ENCODE data around the gene OPA1. TPM values are rescaled to one million over a fixed set of nuclear protein-coding genes. Genes with fewer than 3 reads are reported as not detected.

The OPA1 gene
- total and polyA plus RNA-seq, 2 of the 13 experiments (the other 11 are each of a cell fraction or from before 2014, with no cell fraction given) = 26.7 to 78.5 TPM

DNA sequence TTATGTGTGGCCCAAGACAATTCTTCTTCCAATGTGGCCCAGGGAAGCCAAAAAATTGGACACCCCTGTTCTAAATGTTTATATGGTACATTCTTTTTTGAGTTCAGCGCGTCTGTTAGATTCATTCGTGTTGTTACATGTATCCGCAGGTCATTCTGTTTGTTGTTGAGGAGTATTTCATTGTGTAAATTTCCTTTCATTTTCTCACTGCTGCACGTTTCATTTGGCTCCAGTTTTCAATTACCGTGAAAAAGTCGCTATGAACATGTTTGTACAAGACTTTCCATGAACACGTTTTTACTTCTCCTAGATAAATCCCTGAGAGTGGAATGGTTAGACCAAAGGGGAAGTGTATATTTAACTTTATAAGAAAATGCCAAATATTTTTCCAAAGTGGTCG, 7.5 kb upstream of the OPA1 start (continued):
- TF ChIP-seq, protein P1, sequence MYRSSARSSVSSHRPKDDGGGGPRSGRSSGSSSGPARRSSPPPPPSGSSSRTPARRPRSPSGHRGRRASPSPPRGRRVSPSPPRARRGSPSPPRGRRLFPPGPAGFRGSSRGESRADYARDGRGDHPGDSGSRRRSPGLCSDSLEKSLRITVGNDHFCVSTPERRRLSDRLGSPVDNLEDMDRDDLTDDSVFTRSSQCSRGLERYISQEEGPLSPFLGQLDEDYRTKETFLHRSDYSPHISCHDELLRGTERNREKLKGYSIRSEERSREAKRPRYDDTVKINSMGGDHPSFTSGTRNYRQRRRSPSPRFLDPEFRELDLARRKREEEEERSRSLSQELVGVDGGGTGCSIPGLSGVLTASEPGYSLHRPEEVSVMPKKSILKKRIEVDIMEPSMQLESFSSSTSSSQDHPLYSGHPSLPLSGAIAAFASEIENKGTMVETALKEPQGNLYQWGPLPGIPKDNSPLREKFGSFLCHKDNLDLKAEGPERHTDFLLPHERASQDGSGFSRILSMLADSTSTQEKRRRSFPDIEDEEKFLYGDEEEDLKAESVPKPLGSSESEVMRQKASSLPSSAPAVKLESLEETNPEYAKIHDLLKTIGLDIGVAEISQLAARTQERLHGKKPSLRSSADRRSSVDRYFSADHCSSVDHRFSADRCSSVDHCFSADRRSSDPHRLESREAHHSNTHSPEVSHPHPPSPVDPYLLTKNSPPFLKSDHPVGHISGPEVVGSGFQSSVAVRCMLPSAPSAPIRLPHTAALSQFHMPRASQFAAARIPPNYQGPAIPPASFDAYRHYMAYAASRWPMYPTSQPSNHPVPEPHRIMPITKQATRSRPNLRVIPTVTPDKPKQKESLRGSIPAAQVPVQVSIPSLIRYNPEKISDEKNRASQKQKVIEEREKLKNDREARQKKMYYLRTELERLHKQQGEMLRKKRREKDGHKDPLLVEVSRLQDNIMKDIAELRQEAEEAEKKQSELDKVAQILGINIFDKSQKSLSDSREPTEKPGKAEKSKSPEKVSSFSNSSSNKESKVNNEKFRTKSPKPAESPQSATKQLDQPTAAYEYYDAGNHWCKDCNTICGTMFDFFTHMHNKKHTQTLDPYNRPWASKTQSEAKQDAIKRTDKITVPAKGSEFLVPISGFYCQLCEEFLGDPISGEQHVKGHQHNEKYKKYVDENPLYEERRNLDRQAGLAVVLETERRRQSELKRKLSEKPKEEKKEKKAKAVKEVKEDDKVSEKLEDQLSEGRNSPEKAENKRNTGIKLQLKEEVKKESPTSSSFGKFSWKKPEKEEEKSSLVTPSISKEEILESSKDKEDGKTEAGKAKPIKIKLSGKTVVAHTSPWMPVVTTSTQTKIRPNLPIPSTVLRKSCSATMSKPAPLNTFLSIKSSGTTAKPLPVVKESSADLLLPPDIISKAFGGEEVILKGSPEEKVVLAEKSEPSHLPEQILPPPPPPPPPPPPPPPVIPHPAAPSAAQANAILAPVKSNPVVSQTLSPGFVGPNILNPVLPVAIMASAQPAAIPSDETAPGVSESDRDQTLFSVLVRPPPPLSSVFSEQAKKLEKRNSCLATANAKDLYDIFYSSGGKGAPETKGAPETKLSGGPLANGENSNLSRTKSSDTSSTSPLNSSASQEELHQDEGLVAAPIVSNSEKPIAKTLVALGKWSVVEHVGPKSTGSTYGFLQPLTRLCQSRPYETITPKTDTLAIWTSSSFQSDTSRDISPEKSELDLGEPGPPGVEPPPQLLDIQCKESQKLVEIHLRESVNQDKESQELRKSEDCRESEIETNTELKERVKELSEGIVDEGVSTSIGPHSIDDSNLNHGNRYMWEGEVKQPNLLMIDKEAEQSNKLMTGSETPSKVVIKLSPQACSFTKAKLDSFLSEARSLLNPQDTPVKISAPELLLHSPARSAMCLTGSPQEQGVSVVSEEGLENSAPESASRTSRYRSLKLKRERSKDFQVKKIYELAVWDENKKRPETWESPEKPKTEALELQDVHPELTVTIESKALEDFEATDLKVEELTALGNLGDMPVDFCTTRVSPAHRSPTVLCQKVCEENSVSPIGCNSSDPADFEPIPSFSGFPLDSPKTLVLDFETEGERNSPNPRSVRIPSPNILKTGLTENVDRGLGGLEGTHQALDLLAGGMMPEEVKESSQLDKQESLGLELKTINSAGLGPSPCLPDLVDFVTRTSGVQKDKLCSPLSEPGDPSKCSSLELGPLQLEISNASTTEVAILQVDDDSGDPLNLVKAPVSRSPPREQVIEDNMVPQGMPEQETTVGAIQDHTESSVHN (CRISPR knock-in tag; IDR thresholded peaks at IDR 0.05) = no peak

DNA sequence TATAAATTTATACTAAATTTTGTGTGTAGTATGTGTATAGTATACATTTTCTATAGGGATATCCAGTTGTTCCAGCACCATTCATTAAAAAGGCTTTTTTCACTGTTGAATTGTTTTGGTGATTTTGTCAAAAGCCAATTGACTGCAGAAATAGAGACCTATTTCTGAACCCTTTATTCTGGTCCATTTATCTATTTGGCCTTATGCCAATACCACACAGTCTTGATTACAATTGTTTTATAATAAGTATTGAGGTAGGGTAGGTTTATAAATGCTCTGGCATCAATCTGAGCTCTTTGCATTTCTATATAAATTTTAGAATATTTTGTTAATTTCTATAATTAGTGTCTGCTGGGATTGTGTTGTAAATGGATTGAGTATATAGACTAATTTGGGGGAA, 6.5 kb upstream of the OPA1 start:
- CTCF ChIA-PET (ENCODE audit: low intra/inter-chr PET ratio, low total read pairs) = no interaction called here
- Histone ChIP-seq H3K4me3 (replicated peaks in 1 of 3; ENCODE audit: insufficient read depth in 1 of 3, low read depth in 2 of 3, low read length in 3 of 3) (no peak overlapping the region), H3K9ac (ENCODE audit: insufficient read depth, low read depth, low read length) (no peak overlapping the region), H4K20me1 (ENCODE audit: insufficient read depth, low read length) (no peaks in the 10 kb centered on the region), H3K36me3 (replicated peaks in 1 of 2; ENCODE audit: control insufficient read depth in 1 of 2, insufficient read depth in 2 of 2, low read length in 2 of 2) (no peaks in the 10 kb centered on the region), H3K9me3 (ENCODE audit: low read length) (no peaks in the 10 kb centered on the region), H3K27ac (ENCODE audit: extremely low read length, insufficient read depth, low read length) (no peak overlapping the region), H3K4me1 (ENCODE audit: insufficient read depth, low read length) (0 out of 2 replicates have a peak, but pooled peaks cover 5% of the 10 kb centered on the region), H3K4me2 (ENCODE audit: low read depth, low read length) (no peak overlapping the region), H2AFZ (ENCODE audit: low read length) (no peak overlapping the region), H3K79me2 (ENCODE audit: insufficient read depth, low read length) (no peaks in the 10 kb centered on the region), H3K27me3 (ENCODE audit: control insufficient read depth in 1 of 2, insufficient read depth in 2 of 2, low read length in 2 of 2) (peaks cover 0 to 3% of the 10 kb centered on the region in 2 experiments; a peak in 1 of 5 replicates)
- no TSS peak for BruUV-seq (replicated peaks)
- POLR2A ChIA-PET = no interaction called here
- DNase-seq (ENCODE audit: low spot score) (no peak), FAIRE-seq (no peak), ATAC-seq (no peak)
- intact Hi-C loops (cut with micrococcal nuclease; ENCODE audit: unreplicated experiment) (no loop called here), in situ Hi-C loops (cut with HindIII; ENCODE audit: extremely low pct_ligation_motif_present, low pct_unique_long_range_greater_than_20kb) (loop anchor here (25.0 kb wide), 1 partner anchor 674 kb away; the partner anchor contains the start of gene MB21D2)
- TF ChIP-seq, protein P2, sequence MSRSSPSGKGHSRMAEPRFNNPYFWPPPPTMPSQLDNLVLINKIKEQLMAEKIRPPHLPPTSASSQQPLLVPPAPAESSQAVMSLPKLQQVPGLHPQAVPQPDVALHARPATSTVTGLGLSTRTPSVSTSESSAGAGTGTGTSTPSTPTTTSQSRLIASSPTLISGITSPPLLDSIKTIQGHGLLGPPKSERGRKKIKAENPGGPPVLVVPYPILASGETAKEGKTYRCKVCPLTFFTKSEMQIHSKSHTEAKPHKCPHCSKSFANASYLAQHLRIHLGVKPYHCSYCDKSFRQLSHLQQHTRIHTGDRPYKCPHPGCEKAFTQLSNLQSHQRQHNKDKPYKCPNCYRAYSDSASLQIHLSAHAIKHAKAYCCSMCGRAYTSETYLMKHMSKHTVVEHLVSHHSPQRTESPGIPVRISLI (CRISPR knock-in tag; IDR thresholded peaks at IDR 0.05; ENCODE audit: borderline replicate concordance) = no peak
- TF ChIP-seq BORCS8-MEF2B (CRISPR knock-in tag; IDR thresholded peaks at IDR 0.05) = no peak
- TF ChIP-seq KDM5A (IDR thresholded peaks at IDR 0.05; ENCODE audit: borderline replicate concordance, low read length) = no peak
- TF ChIP-seq ISL2 (CRISPR knock-in tag; IDR thresholded peaks at IDR 0.05) = no peak
- no peak for TF ChIP-seq MIER2 (CRISPR knock-in tag; IDR thresholded peaks at IDR 0.05)
- TF ChIP-seq RBM39 (IDR thresholded peaks at IDR 0.05; ENCODE audit: low read depth, low read length, poor library complexity, severe bottlenecking) = no peak
- TF ChIP-seq ZNF629 (CRISPR knock-in tag; conservative IDR thresholded peaks at IDR 0.05) = no peak
- TF ChIP-seq, protein P3, sequence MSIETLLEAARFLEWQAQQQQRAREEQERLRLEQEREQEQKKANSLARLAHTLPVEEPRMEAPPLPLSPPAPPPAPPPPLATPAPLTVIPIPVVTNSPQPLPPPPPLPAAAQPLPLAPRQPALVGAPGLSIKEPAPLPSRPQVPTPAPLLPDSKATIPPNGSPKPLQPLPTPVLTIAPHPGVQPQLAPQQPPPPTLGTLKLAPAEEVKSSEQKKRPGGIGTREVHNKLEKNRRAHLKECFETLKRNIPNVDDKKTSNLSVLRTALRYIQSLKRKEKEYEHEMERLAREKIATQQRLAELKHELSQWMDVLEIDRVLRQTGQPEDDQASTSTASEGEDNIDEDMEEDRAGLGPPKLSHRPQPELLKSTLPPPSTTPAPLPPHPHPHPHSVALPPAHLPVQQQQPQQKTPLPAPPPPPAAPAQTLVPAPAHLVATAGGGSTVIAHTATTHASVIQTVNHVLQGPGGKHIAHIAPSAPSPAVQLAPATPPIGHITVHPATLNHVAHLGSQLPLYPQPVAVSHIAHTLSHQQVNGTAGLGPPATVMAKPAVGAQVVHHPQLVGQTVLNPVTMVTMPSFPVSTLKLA (IDR thresholded peaks at IDR 0.05) = no peak
- no peak for TF ChIP-seq PHF5A (CRISPR knock-in tag; IDR thresholded peaks at IDR 0.05; ENCODE audit: low read depth, unreplicated experiment)
- no peak for TF ChIP-seq HNRNPL (IDR thresholded peaks at IDR 0.05; ENCODE audit: low read depth, low read length)
- TF ChIP-seq MAFK (conservative IDR thresholded peaks at IDR 0.05 in 1 of 2, IDR thresholded peaks at IDR 0.05 in 1 of 2; ENCODE audit: low read length in 2 of 2) = no peak
- no peak for TF ChIP-seq ZBTB20 (CRISPR knock-in tag; IDR thresholded peaks at IDR 0.05; ENCODE audit: borderline replicate concordance, low read depth)
